GM19463 (cell line): ENCODE measurements around the gene IL22RA2.

Experiments used
- ATAC-seq: cut with Tn5 transposase; IDR thresholded peaks from one replicate; pipeline ENCODE4 v1.9.1; 2021; ENCODE audit warnings: mild to moderate bottlenecking, moderate library complexity; ENCODE audit not compliant: unreplicated experiment

The IL22RA2 gene

DNA sequence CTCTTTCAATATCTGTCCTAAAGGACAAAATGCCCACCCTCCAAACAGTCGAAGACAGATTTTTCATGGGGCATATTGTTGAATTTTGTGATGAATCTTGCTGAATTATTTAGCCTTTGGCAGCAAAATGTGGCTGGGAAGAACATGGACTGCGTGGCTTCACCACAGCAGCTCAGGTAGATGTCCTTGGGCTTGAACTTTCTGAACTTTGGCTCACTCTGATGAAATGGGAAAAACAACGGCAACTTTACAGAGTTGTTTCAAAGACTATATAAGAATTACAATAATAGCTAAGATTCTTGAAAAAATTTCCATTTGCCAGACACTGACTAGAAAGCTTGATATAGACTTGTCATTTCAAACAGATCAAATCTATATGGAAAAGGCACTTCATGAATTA lies 75.9 kb downstream of the IL22RA2 start:
- no peak for ATAC-seq

DNA sequence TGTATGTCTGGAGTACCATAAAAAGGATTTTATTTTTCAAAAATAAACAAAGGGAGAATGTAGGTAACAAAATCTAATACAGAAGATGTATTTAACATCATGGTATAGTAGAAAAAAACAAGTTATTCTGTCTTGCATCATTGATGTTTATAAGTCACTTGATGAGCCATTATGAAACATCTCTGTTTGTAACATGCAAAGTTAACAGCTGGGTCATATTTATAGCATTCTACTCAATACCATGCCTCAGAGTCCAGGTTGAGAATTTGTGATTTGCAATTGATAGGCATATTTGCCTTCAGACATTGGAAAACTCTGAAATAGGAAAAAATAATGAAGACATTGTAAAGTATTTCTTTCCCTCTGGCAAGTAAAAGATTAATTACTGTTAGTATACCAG lies 76.4 kb downstream of the IL22RA2 start:
- ATAC-seq, result no peak

DNA sequence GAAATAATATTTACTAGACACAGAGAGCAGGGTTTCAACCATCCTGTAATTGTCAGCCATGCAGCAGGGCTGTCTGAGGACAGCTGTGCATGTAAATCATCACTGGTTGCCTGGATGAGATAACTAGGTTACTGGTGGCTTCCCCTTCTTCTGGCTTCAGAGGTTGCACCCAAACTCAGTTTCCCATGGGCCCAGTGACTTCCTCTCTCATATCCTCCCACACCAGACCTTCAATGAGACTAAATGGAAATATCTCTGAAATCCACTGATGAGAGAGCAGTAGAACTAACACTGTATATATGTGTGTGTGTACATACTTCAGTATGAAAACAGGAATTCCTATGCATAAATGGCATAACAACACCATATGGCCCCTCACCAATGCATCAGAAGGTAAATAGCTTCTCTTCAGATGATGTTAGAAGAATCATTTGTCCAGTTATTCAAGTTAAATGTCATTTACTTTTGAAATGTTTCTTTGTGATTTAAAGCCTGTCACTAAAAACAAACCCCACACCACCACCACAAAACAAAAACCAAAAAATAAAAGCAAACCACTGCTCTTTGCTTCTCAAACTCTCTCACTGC lies 77.7 kb downstream of the IL22RA2 start:
- peak; percentile 76 for ATAC-seq

DNA sequence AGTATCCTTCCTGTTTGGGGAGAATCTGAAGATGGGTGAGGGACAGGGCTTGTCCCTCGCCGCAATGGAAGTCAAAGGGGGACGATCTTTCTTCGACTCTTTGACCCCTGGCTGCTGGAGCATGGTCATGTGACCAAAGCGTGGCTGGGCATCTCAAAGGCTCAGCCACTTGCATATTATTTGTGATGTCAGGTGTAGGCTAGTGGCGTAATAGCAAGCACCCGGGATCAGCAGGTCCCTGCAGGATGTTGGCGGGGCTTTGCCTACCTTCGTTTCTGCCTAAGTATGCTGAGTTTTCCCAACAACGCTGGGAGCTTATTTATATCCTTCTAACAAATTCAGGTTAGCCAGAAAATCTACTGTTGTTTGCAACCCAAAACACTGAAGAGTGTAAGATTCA lies 78.4 kb downstream of the IL22RA2 start:
- ATAC-seq, result no peak

DNA sequence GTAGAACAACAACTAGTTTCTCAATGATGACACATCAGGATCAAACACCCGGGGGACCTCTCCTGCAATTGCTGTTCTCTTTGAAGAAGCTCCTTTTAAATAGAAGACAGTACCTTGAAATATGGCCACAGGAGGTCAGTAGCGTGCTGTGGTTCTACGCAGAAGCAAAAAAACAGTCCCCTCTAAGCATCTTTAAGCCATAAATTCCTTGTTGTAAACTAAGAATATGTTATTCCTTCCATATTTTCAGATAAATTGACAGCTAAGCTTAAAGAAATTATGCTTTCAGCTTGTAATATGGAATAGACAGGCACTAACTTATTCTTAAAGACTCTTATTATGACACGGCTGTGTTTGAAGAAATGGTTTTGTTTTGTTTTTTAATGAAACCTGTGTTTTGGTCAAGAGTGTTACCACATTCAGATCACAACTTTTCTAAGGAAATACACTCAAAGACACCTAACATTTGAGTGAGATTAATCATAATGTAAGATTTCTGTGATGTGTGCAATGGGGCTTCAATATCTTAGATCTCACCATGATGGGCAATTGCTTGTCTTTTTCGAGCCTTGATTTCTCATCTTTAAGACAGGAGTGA lies 78.9 kb downstream of the IL22RA2 start:
- ATAC-seq, result no peak
